Endothelial cell of umbilical vein (primary cell): ENCODE measurements around the gene TARBP1. TPM values are rescaled to one million over a fixed set of nuclear protein-coding genes. Genes with fewer than 3 reads are reported as not detected.

Experiments used
- BruUV-seq: library from RNA; stranded (reverse); fragments of 400-500 nt; replicated peaks from 2 replicates; lab custom pipeline; 2021; lab: Mats Ljungman, UMichigan
- CTCF ChIA-PET: fragments of 300-600, 350-600 bp; sonication (Branson Sonifier 250); formaldehyde crosslinking; loops from one replicate; lab custom pipeline; 2021; ENCODE audit warnings: antibody characterized with exemption, inconsistent platforms; lab: Charles Lee
- POLR2A ChIA-PET: fragments of 300-600, 350-600 bp; sonication (Branson Sonifier 250); formaldehyde crosslinking; loops from one replicate; lab custom pipeline; 2021; ENCODE audit warnings: antibody characterized with exemption, inconsistent platforms; lab: Charles Lee
- DNase-seq: peaks from one replicate; pipeline ENCODE4 v3.0.0-alpha.2; 2011; ENCODE audit warnings: low read depth, low spot score
- FAIRE-seq: peaks from 2 replicates; lab custom pipeline; 2011; peaks lifted over from hg19 to GRCh38; lab: Jason Lieb, UNC
- H2AFZ ChIP-seq: 2 replicates; pipeline ENCODE4 v1.6.0; 2012; ENCODE audit warnings: low read depth, low read length, control low read depth, inconsistent platforms
- H3K27ac ChIP-seq: 2 replicates; pipeline ENCODE4 v1.5.1; 2011; ENCODE audit warnings: low read depth, mild to moderate bottlenecking, control low read depth, low read length, moderate library complexity; ENCODE audit not compliant: insufficient read depth
- H3K27me3 ChIP-seq, 2 experiments: 2 replicates each; pipeline versions ENCODE4 v1.6.0 to v1.6.1; 2011; ENCODE audit warnings: low read length in 2 of 2, mixed read lengths in 1 of 2; ENCODE audit not compliant: control insufficient read depth in 2 of 2, insufficient read depth in 2 of 2
- H3K36me3 ChIP-seq, 2 experiments: 2 replicates in 1 of 2; 3 replicates in 1 of 2; pipeline ENCODE4 v1.5.1; 2011; ENCODE audit warnings: low read length in 2 of 2, mild to moderate bottlenecking in 1 of 2, moderate library complexity in 1 of 2; ENCODE audit not compliant: control insufficient read depth in 2 of 2, insufficient read depth in 2 of 2; ENCODE audit errors: extremely low read depth in 1 of 2
- H3K4me1 ChIP-seq: 3 replicates; pipeline ENCODE4 v1.5.1; 2011; ENCODE audit warnings: mild to moderate bottlenecking, low read length; ENCODE audit not compliant: control insufficient read depth, insufficient read depth; ENCODE audit errors: extremely low read depth
- H3K4me2 ChIP-seq: 2 replicates; pipeline ENCODE4 v1.6.1; 2011; ENCODE audit warnings: low read length, control low read depth, mixed read lengths; ENCODE audit not compliant: insufficient read depth
- H3K4me3 ChIP-seq, 3 experiments: fragments of 200-600 bp in 1 of 3; sonication (generic), shearing (Covaris generic) in 1 of 3; replicated peaks in 1 of 3; 2 replicates each; pipeline ENCODE4 v1.5.1; 2011 to 2016; ENCODE audit warnings: control low read depth in 3 of 3, low read length in 3 of 3, mild to moderate bottlenecking in 2 of 3, inconsistent platforms in 1 of 3, low read depth in 1 of 3, moderate library complexity in 1 of 3; ENCODE audit not compliant: insufficient read depth in 1 of 3
- H3K79me2 ChIP-seq: 2 replicates; pipeline ENCODE4 v1.6.0; 2012; ENCODE audit warnings: low read length, inconsistent platforms; ENCODE audit not compliant: control insufficient read depth, insufficient read depth
- H3K9ac ChIP-seq: replicated peaks from 2 replicates; pipeline ENCODE3; 2011; ENCODE audit warnings: low read length, control low read depth; ENCODE audit not compliant: insufficient read depth; ENCODE audit errors: extremely low read depth
- H3K9me1 ChIP-seq: replicated peaks from 3 replicates; pipeline ENCODE4 v1.6.0; 2011; ENCODE audit warnings: mild to moderate bottlenecking, low read length; ENCODE audit not compliant: control insufficient read depth, insufficient read depth; ENCODE audit errors: extremely low read depth
- H3K9me3 ChIP-seq: replicated peaks from 2 replicates; pipeline ENCODE4 v1.5.1; 2012; ENCODE audit warnings: low read length, inconsistent platforms; ENCODE audit not compliant: control insufficient read depth, insufficient read depth
- H4K20me1 ChIP-seq: replicated peaks from 2 replicates; pipeline ENCODE3; 2011; ENCODE audit warnings: mild to moderate bottlenecking, low read length; ENCODE audit not compliant: control insufficient read depth, insufficient read depth; ENCODE audit errors: extremely low read depth
- EZH2 ChIP-seq: IDR thresholded peaks from 2 replicates; pipeline ENCODE4 v1.6.1; 2012; ENCODE audit warnings: borderline replicate concordance, low read depth, mild to moderate bottlenecking, moderate library complexity, low read length, inconsistent platforms; ENCODE audit not compliant: severe bottlenecking
- FOS ChIP-seq: IDR thresholded peaks from 2 replicates; pipeline ENCODE4 v1.6.1; 2011; ENCODE audit warnings: mild to moderate bottlenecking, low read length, moderate library complexity, borderline replicate concordance; ENCODE audit not compliant: insufficient read depth
- GATA2 ChIP-seq: IDR thresholded peaks from 2 replicates; pipeline ENCODE4 v1.7.0; 2011; ENCODE audit warnings: low read depth, mild to moderate bottlenecking, moderate library complexity, mixed read lengths, low read length; ENCODE audit not compliant: insufficient read length, insufficient read depth
- JUN ChIP-seq: IDR thresholded peaks from 2 replicates; pipeline ENCODE4 v1.6.1; 2011; ENCODE audit warnings: borderline replicate concordance, low read depth; ENCODE audit not compliant: insufficient read length, insufficient read depth
- MYC ChIP-seq: IDR thresholded peaks from one replicate; pipeline ENCODE4 v1.6.1; 2011; ENCODE audit warnings: mild to moderate bottlenecking, low read depth, low read length
- POLR2A ChIP-seq: IDR thresholded peaks from 2 replicates; pipeline ENCODE4 v1.6.1; 2012; ENCODE audit warnings: low read depth, mild to moderate bottlenecking, control low read depth, low read length
- POLR2AphosphoS5 ChIP-seq: IDR thresholded peaks from 2 replicates; pipeline ENCODE4 v1.6.1; 2012; ENCODE audit warnings: low read depth, mild to moderate bottlenecking, control low read depth, low read length, moderate library complexity; ENCODE audit not compliant: insufficient read depth
- dilution Hi-C: fragments of 300-500 bp; cut with MboI; formaldehyde crosslinking; loops from one replicate; pipeline ENCODE4 v1.15.0; 2019; ENCODE audit warnings: low sequenced_read_pairs; ENCODE audit not compliant: extremely low pct_ligation_motif_present
- intact Hi-C: fragments of 100-400 bp; cut with micrococcal nuclease; formaldehyde crosslinking; loops from one replicate; pipeline ENCODE4 v1.10.0; 2022
- polyA plus RNA-seq, 4 experiments: library from polyadenylated mRNA; depleted of rRNA in 3 of 4; stranded (reverse) in 3 of 4; unstranded in 1 of 4; fragments of >200 nt; gene quantifications; 2 replicates each; pipeline versions ENCODE4 v1.2.1 to v1.2.3, GENCODE V29; 2011 to 2012; ENCODE audit warnings: missing spikeins in 1 of 4
- total RNA-seq: library from RNA; stranded (reverse); gene quantifications from 2 replicates; pipeline ENCODE4 v1.2.3, GENCODE V29; 2021
- TF ChIP-seq, protein P1 (sequence below), 2 donors: IDR thresholded peaks; 1 replicate in 1 of 2; 2 replicates in 1 of 2; pipeline ENCODE4 v1.5.1; 2011; ENCODE audit warnings: low read length in 2 of 2, mild to moderate bottlenecking in 2 of 2, moderate library complexity in 2 of 2, control low read depth in 1 of 2, inconsistent platforms in 1 of 2, low read depth in 1 of 2; ENCODE audit not compliant: insufficient read depth in 1 of 2; ENCODE audit errors: extremely low read depth in 1 of 2
- TF ChIP-seq, protein P2 (sequence below): IDR thresholded peaks from 2 replicates; pipeline ENCODE4 v1.6.1; 2011; ENCODE audit not compliant: insufficient read depth, insufficient read length

The TARBP1 gene
- total and polyA plus RNA-seq, 2 donors (not counting 3 experiments of a cell fraction or from before 2014, with no cell fraction given) = 17.3 to 23.4 TPM

GRCh38 chr1:234489007-234489697 is 10.2 kb upstream of the TARBP1 start:
- no TSS peak for BruUV-seq
- intact Hi-C loops = no loop called here
- no peak overlapping the region for H3K9ac ChIP-seq

More at GRCh38 chr1:234489007-234489697, 10.2 kb upstream of the TARBP1 start:
- no peak for DNase-seq
- dilution Hi-C loops = loop anchor here (10.0 kb wide), 1 partner anchor 606 kb away; no protein-coding TSS in a partner anchor
- Histone ChIP-seq H3K4me3 (no peak overlapping the region), H3K9me3 (no peaks in the 10 kb centered on the region), H4K20me1 (no peaks in the 10 kb centered on the region), H3K27ac (no peak overlapping the region), H3K9me1 (no peaks in the 10 kb centered on the region), H3K27me3 (no peaks in the 10 kb centered on the region), H3K4me2 (no peak overlapping the region), H3K36me3 (no peaks in the 10 kb centered on the region), H2AFZ (no peak overlapping the region), H3K79me2 (no peaks in the 10 kb centered on the region), H3K4me1 (peaks cover 7% of the 10 kb centered on the region)
- FAIRE-seq = no peak
- ChIA-PET CTCF (interaction anchor here (0.6 to 1.0 kb wide), 4 partner anchors 9 to 607 kb away, joined by 3 to 4 read pairs (median 4); no protein-coding TSS in a partner anchor), POLR2A (no interaction called here)
- TF ChIP-seq MYC (no peak), POLR2A (no peak), JUN (no peak), EZH2 (no peak), FOS (no peak), POLR2AphosphoS5 (no peak), GATA2 (no peak)
- TF ChIP-seq, protein P1, sequence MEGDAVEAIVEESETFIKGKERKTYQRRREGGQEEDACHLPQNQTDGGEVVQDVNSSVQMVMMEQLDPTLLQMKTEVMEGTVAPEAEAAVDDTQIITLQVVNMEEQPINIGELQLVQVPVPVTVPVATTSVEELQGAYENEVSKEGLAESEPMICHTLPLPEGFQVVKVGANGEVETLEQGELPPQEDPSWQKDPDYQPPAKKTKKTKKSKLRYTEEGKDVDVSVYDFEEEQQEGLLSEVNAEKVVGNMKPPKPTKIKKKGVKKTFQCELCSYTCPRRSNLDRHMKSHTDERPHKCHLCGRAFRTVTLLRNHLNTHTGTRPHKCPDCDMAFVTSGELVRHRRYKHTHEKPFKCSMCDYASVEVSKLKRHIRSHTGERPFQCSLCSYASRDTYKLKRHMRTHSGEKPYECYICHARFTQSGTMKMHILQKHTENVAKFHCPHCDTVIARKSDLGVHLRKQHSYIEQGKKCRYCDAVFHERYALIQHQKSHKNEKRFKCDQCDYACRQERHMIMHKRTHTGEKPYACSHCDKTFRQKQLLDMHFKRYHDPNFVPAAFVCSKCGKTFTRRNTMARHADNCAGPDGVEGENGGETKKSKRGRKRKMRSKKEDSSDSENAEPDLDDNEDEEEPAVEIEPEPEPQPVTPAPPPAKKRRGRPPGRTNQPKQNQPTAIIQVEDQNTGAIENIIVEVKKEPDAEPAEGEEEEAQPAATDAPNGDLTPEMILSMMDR (IDR thresholded peaks at IDR 0.05; ENCODE audit: extremely low read depth in 1 of 2, insufficient read depth in 1 of 2, low read depth in 1 of 2, low read length in 2 of 2) = no peak
- TF ChIP-seq, protein P2, sequence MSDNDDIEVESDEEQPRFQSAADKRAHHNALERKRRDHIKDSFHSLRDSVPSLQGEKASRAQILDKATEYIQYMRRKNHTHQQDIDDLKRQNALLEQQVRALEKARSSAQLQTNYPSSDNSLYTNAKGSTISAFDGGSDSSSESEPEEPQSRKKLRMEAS = no peak
